Breast epithelium (tissue), 4 donors: Measurements from ENCODE around the gene PNPLA5. TPM values are rescaled to one million over a fixed set of nuclear protein-coding genes. Genes with fewer than 3 reads are reported as not detected.
A peak's percentile ranks its signal among the peaks of the same experiment; 100 is the strongest.

Source experiments
- DNase-seq, 2 donors: peaks; one replicate each; pipeline ENCODE4 v3.0.0-alpha.2; 2019; ENCODE audit warnings: low spot score in 2 of 2
- H3K27ac ChIP-seq, 2 donors: fragments of 200-600 bp; sonication (generic) in 1 of 2; one replicate each; pipeline ENCODE4 v1.5.1; 2016 to 2019; ENCODE audit warnings: mild to moderate bottlenecking in 1 of 2
- H3K27me3 ChIP-seq, 2 donors: fragments of 200-600 bp; sonication (generic) in 1 of 2; one replicate each; pipeline versions ENCODE4 v1.5.1 to v1.6.0; 2017 to 2019; ENCODE audit warnings: control low read depth in 1 of 2, mild to moderate bottlenecking in 1 of 2
- H3K36me3 ChIP-seq: fragments of 200-600 bp; one replicate; pipeline ENCODE4 v1.5.1; 2019
- H3K4me1 ChIP-seq, 2 donors: fragments of 200-600 bp; sonication (generic); one replicate each; pipeline ENCODE4 v1.5.1; 2016 to 2019; ENCODE audit warnings: control low read depth in 1 of 2
- H3K4me3 ChIP-seq, 3 donors: fragments of 200-600 bp; sonication (generic); 1 replicate in 2 of 3; 2 replicates in 1 of 3; pipeline ENCODE4 v1.5.1; 2016 to 2019; ENCODE audit warnings: mild to moderate bottlenecking in 3 of 3, moderate library complexity in 2 of 3
- H3K9me3 ChIP-seq, 2 donors: fragments of 200-600 bp; sonication (generic) in 1 of 2; one replicate each; pipeline ENCODE4 v1.5.1; 2016 to 2019; ENCODE audit warnings: control low read depth in 1 of 2
- CTCF ChIP-seq, 3 donors: fragments of 450-650 bp; IDR thresholded peaks; one replicate each; pipeline ENCODE4 v1.5.1; 2016 to 2017; ENCODE audit warnings: antibody characterized with exemption in 3 of 3, mild to moderate bottlenecking in 3 of 3, moderate library complexity in 3 of 3
- POLR2A ChIP-seq: fragments of 450-650 bp; IDR thresholded peaks from one replicate; pipeline ENCODE4 v1.6.1; 2016; ENCODE audit warnings: antibody characterized with exemption, mild to moderate bottlenecking, moderate library complexity
- POLR2AphosphoS5 ChIP-seq, 3 donors: sonication (generic); formaldehyde crosslinking; IDR thresholded peaks; one replicate each; pipeline ENCODE4 v1.6.1; 2017; ENCODE audit warnings: antibody characterized with exemption in 3 of 3
- intact Hi-C: fragments of 100-400 bp; cut with DNase I; formaldehyde crosslinking; loops from one replicate; pipeline ENCODE4 v1.15.1; 2023; ENCODE audit warnings: low total_unique reads
- total RNA-seq, 3 donors: library from RNA; depleted of rRNA; stranded (reverse); fragments of >200 nt; gene quantifications; one replicate each; pipeline ENCODE4 v1.1.0, GENCODE V29; 2016

Gene PNPLA5
- total RNA-seq, 3 donors from 2014 or later, result not detected

GRCh38 chr22:43887391-43887790, 4.4 kb downstream of the PNPLA5 start:
- Histone ChIP-seq H3K9me3 (no peaks in the 10 kb centered on the region), H3K4me1 (no peaks in the 10 kb centered on the region), H3K27me3 (peaks cover 12 to 68% of the 10 kb centered on the region in 2 donors), H3K4me3 (no peak overlapping the region), H3K36me3 (no peaks in the 10 kb centered on the region), H3K27ac (no peak overlapping the region)
- DNase-seq, result peak in 1 of 2 donors; percentile 43
- intact Hi-C loops, result no loop called here
- TF ChIP-seq CTCF (IDR thresholded peaks at IDR 0.05) (no peak), POLR2A (no peak)

- no peaks in the 10 kb centered on the region for H3K36me3 ChIP-seq
- H3K9me3 ChIP-seq, result no peaks in the 10 kb centered on the region
- peaks cover 8 to 57% of the 10 kb centered on the region in 2 donors for H3K27me3 ChIP-seq
- no peak overlapping the region for H3K27ac ChIP-seq
- DNase-seq, result peak in 1 of 2 donors; percentile 28
- no peaks in the 10 kb centered on the region for H3K4me1 ChIP-seq
- TF ChIP-seq POLR2A (no peak), POLR2AphosphoS5 (IDR thresholded peaks at IDR 0.05) (no peak), CTCF (IDR thresholded peaks at IDR 0.05) (no peak)
- intact Hi-C loops, result no loop called here
- H3K4me3 ChIP-seq, result no peak overlapping the region
These were observed 5.6 kb downstream of the PNPLA5 start for GRCh38 chr22:43886231-43886630.

DNA sequence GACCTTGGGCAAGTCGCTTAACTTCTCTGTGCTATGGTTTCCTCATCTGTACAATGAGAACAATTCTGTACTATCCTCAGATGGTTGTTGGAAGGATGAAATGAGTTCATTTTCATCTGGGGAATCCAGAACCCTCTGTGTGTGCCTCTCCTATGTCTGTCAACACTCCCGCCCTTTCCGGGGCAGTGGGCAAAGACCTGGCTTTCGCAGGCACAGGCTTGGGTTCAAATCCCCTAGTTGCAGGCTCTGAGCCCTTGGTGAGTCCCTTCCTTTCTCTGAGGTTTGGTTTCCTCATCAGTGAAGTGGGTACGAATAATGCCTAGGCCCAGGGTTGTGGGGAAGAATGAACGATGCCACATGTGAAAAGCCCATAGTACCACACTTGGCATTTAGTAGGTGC, 6.0 kb downstream of the PNPLA5 start:
- TF ChIP-seq POLR2AphosphoS5 (IDR thresholded peaks at IDR 0.05) (no peak), CTCF (IDR thresholded peaks at IDR 0.05) (no peak), POLR2A (no peak)
- peak in 1 of 2 donors; percentile 12 for DNase-seq
- intact Hi-C loops, result no loop called here

GRCh38 chr22:43885319-43885671, 6.5 kb downstream of the PNPLA5 start:
- DNase-seq, result no peak
- TF ChIP-seq POLR2AphosphoS5 (IDR thresholded peaks at IDR 0.05) (no peak), CTCF (IDR thresholded peaks at IDR 0.05) (no peak), POLR2A (no peak)
- H3K4me3 ChIP-seq, result no peak overlapping the region
- peaks cover 0 to 55% of the 10 kb centered on the region in 2 donors for H3K27me3 ChIP-seq
- H3K36me3 ChIP-seq, result no peaks in the 10 kb centered on the region
- no peaks in the 10 kb centered on the region for H3K4me1 ChIP-seq
- intact Hi-C loops, result no loop called here
- H3K9me3 ChIP-seq, result no peaks in the 10 kb centered on the region
- H3K27ac ChIP-seq, result no peak overlapping the region

More for the DNA sequence above, 6.0 kb downstream of the PNPLA5 start:
- H3K9me3 ChIP-seq, result no peaks in the 10 kb centered on the region
- peaks cover 4 to 57% of the 10 kb centered on the region in 2 donors for H3K27me3 ChIP-seq
- no peaks in the 10 kb centered on the region for H3K36me3 ChIP-seq
- no peak overlapping the region for H3K4me3 ChIP-seq
- no peaks in the 10 kb centered on the region for H3K4me1 ChIP-seq
- no peak overlapping the region for H3K27ac ChIP-seq

DNA sequence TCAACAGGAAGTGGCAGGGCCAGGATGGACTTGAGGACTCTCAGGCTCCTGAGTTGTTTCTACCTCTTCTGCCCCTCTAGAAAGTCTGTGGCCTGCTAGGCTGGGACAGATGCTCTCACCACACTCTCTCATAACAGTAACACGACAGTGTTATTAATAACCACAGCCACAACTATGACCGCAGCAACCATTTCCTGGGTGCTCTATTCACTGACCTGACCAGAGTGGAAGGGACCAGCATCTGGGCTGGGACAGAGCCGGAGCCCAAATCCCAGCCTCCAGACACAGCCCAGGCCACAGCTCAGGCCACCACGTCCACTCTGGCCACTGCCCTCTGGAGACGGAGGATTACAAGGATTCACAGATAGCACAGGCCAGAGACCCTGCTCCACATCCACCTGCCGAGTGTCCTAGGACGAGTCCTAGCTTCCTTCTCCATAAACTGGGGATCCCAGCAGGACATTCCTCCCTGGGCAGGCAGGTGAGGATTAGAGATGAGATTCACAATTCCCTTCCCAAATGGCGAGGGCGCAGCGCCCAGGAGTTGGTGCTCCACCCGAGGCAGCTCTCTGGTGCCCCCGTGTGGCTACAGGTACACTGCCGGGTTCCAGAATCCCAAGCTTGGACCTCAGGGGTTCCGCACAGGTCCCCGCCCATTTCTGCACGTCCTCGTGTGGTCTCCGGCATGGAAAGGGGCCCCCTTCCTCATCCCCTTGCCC, 7.1 kb downstream of the PNPLA5 start:
- peak in 1 of 2 donors; percentile 55 for DNase-seq
- Histone ChIP-seq H3K27ac (no peak overlapping the region), H3K4me3 (no peak overlapping the region), H3K27me3 (peaks cover 0 to 50% of the 10 kb centered on the region in 2 donors), H3K4me1 (no peaks in the 10 kb centered on the region), H3K9me3 (no peaks in the 10 kb centered on the region), H3K36me3 (no peaks in the 10 kb centered on the region)
- intact Hi-C loops, result no loop called here
- peak; percentile 16 to 41 (median 20) for TF ChIP-seq CTCF (IDR thresholded peaks at IDR 0.05)
- TF ChIP-seq POLR2AphosphoS5 (IDR thresholded peaks at IDR 0.05), result no peak
